HG03378 (cell line): ENCODE data around the gene OR6N1.

Experiments used
- ATAC-seq: cut with Tn5 transposase; IDR thresholded peaks from one replicate; pipeline ENCODE4 v1.9.1; 2021; ENCODE audit warnings: mild to moderate bottlenecking, moderate library complexity; ENCODE audit not compliant: unreplicated experiment

OR6N1 gene

GRCh38 chr1:158752155-158752712 is 19.8 kb downstream of the OR6N1 start:
- no peak for ATAC-seq

GRCh38 chr1:158735848-158736247 is 36.1 kb downstream of the OR6N1 start:
- ATAC-seq: no peak

DNA sequence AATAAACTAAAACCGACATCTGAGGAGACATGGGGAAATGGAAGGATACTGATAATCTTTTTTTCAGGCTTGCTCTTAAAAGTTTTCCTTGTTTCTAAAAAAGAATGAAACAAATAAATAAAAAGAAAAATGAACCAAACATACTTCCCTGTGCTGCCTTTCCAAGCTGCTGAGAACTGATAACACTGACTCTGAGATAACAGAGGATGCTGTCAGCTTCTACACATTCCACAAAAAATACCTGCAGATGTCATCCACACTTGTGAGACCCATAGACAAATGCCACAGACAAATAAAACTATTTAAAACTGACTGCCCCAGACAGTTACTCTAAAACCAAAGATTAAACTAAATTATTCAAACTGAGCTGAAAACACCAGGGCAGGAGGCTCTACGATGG is 39.5 kb downstream of the OR6N1 start:
- no peak for ATAC-seq

- no peak for ATAC-seq
Measured at GRCh38 chr1:158731707-158732106, 40.3 kb downstream of the OR6N1 start.

DNA sequence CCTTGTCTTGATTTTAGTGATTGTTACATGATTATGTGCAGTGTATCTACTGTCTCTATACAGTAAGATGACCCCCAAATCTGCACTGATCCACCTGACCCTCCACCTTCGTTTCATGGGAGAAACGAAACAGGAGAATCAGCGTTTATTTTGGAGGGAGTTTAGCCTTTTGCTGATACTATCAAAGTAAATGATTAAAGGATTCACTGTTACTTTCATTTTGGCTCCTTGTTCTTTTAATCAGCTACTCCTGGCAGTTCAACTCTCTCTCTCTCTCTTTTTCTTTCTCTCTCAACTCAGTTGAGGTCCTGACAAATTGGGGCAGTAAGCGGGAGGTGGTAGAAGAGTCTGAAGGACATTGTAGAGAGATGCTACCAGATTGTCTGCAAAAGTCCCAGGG is 41.5 kb downstream of the OR6N1 start:
- ATAC-seq: no peak

- ATAC-seq: no peak
Measured at GRCh38 chr1:158728510-158729225, 43.3 kb downstream of the OR6N1 start.

- ATAC-seq: no peak
Measured at GRCh38 chr1:158724442-158724841, 47.6 kb downstream of the OR6N1 start.

GRCh38 chr1:158720620-158721019 is 51.4 kb downstream of the OR6N1 start, which contains the start of gene OR6K3:
OR6K3 (minus strand) TSS chr1:158720720; CDS start chr1:158718115, 2,605 bp downstream.
- ATAC-seq: no peak

DNA sequence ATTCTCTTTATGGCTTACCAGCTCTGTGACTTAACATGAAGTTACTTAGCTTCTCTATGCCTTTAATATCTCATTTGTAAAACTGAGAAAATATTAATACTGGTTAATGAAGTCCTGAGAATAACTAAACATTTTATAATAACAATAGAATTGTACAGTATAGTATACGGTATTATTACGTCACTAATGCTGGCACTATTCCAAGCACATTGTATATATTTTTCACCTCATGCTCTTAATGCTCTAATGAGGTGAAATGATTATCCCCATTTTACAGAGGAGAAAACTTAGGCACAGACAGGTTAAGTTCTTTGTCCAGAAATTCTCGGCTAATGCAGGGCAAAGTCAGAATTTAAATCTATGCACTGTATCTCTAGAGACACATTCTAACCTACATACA is 52.3 kb downstream of the OR6N1 start:
- no peak for ATAC-seq

DNA sequence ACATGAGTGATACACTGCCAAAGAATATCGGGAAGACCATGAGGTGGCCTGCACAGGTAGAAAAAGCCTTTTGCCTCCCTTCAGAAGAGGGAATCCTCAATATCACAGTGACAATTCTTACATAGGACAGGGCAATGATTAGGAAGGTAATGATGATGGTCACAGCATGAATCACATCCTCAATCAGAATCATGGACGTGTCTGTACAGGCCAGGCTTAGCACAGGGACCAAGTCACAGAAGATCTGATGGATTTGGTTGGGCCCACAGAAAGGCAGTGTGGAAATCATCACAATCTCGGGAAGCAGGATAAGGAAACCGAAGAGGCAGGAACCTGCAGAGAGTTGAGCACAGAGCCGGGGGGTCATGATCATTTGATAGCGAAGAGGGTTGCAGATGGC is 54.7 kb downstream of the OR6N1 start:
- no peak for ATAC-seq

DNA sequence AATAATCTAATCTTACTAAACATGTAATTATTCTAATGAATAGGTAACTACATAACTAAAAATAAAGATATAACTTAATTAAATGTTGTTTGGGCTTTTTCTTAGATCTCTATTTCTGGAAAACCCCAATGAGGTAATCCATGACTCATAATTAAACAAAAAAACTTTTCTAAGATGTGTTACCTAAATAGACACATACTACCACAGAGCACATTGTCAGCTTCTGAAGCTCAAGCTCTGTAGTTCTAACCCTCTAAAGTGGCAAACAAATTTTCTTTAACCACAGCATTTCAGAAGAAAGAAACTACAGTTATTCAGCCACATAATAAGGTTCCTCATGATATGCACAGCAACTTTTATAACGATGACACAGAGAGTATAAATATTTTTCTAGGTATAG is 55.7 kb downstream of the OR6N1 start:
- ATAC-seq: no peak

- ATAC-seq: no peak
Measured at GRCh38 chr1:158714754-158715153, 57.2 kb downstream of the OR6N1 start.
